Activated naive CD4-positive, alpha-beta T cell treated with Interleukin-2 at 50 U/mL for 16 hours (primary cell): ENCODE data around the gene TMEM255B.
A peak's percentile ranks its signal among the peaks of the same experiment; 100 is the strongest.

ENCODE experiments used
- DNase-seq: peaks from one replicate; pipeline ENCODE4 v3.0.0-alpha.2; 2020

The TMEM255B gene

GRCh38 chr13:113806526-113806925 lies 47.5 kb downstream of the TMEM255B start:
- no peak for DNase-seq

GRCh38 chr13:113808058-113808834 lies 49.2 kb downstream of the TMEM255B start:
- no peak for DNase-seq

GRCh38 chr13:113809934-113810333 lies 50.9 kb downstream of the TMEM255B start:
- no peak for DNase-seq

- no peak for DNase-seq
Observed at GRCh38 chr13:113810640-113811039, 51.6 kb downstream of the TMEM255B start.

- no peak for DNase-seq
Observed at GRCh38 chr13:113811081-113811928, 52.3 kb downstream of the TMEM255B start.

GRCh38 chr13:113812178-113813040 lies 53.4 kb downstream of the TMEM255B start:
- DNase-seq, result no peak

GRCh38 chr13:113813070-113813748 lies 54.2 kb downstream of the TMEM255B start:
- no peak for DNase-seq

- no peak for DNase-seq
Observed at GRCh38 chr13:113813749-113814434, 54.9 kb downstream of the TMEM255B start.

GRCh38 chr13:113814435-113814821 lies 55.4 kb downstream of the TMEM255B start:
- DNase-seq, result no peak

- peak; percentile 5 for DNase-seq
Observed at GRCh38 chr13:113815151-113816058, 56.4 kb downstream of the TMEM255B start.

- DNase-seq, result no peak
Observed at GRCh38 chr13:113816254-113816929, 57.4 kb downstream of the TMEM255B start.

GRCh38 chr13:113816946-113817859 lies 58.2 kb downstream of the TMEM255B start:
- DNase-seq, result peak; percentile 85

GRCh38 chr13:113817860-113818691 lies 59.0 kb downstream of the TMEM255B start:
- DNase-seq, result no peak

- DNase-seq, result no peak
Observed at GRCh38 chr13:113818700-113819295, 59.8 kb downstream of the TMEM255B start.

- DNase-seq, result no peak
Observed at GRCh38 chr13:113819341-113819730, 60.3 kb downstream of the TMEM255B start.

GRCh38 chr13:113819731-113820715 lies 61.0 kb downstream of the TMEM255B start:
- no peak for DNase-seq
